Measurements from ENCODE around the gene SCRN1. TPM values are rescaled to one million over a fixed set of nuclear protein-coding genes. Genes with fewer than 3 reads are reported as not detected.
"Not testable (repeated sequence)": the region's sequence is repeated elsewhere in the genome, so short reads cannot be mapped to it uniquely, and the experiment has no call there.

SCRN1 gene
- total RNA-seq, 1 donor from 2014 or later, result 3.1 TPM

DNA sequence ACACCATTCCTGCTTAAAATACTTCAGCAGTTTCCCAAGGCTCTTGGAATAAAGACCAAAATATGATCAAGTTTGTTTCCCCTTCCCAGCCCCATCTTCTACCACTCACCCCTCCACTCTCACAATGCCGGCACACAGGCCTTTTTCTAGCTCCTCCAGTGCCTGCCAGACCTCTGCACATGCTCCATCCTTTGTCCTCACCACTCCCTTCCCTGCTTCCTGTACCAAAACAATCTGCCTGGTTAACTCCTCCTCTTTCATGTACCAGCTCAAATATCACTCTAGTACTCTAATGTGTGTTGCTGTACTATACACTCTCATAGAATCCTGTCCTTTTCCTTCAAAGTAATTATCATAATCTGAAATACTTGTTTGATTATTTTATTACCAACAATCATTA is 19.4 kb downstream of the SCRN1 start:
- DNase-seq (ENCODE audit: low spot score), result no peak
- no peak for ATAC-seq

DNA sequence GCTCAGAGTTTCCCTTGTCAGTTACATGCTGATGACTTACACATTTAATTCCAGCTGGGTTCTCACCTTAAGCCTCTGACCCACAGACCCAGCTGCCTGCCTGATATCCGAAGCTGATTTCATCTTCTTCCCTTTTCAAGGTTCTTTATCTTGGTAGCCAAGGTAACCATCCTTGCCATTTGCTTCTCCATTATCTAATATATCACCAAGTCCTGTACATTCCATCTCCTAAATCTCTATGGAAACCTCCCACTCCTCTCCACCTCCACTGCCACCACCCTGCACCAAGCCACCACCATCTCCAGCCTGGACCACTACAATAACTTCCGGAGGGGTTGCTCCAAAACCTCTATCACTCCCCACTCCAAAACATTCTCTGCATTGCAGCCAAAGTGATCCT is 19.9 kb downstream of the SCRN1 start:
- DNase-seq (ENCODE audit: low spot score), result no peak
- no peak for ATAC-seq

DNA sequence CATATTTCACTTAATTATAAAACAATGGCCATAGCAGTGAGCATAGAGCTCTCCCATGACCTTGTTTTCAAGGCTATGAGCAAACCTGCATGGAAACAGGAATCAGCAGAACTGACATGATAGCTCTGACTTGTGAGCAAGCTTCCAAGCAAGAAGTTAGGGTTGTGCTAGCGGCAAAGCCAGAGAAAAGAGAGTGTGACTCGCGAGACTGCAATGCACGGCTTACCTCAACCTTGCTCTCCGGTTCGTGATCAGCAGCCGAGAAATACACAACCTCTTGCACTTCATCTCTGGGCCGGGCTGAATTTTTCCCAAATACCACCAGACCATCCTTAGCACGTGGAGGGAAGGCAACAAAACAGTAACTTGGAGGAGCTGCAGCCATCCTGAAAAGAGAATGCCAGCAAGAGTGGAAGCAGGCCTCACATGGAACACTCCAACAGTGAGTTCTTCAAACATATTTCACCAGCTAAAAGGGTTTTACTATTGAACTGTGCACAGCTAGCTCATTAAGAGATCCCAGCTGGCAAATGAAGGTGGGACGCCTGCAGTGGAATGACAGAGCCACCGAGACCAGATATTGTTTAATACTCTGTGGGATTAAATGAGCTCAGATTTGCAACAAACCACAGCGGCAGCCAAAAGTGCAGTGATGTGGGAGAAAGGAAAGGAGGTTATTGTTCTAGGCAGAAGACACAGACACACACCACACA is 20.8 kb downstream of the SCRN1 start:
- DNase-seq (ENCODE audit: low spot score), result no peak
- ATAC-seq, result no peak

DNA sequence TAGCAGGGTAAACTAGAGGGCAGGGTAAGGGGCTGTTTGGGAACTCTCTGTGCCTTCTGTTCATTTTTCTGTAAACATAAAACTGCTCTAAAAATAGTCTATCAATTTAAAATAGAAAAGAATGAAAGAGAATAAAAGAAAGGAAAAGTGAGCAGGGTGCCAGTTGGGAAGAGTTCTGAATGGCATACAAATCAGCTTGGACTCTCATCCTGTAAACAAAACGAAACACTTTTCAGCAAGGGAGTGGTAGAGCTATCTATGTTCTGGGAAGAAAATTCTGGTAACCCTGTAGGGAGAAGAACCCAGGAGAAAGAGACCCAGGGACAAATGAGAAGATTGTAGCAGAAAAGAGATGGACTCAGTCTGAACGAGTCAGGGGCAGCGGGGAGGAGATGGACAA is 24.6 kb downstream of the SCRN1 start:
- DNase-seq (ENCODE audit: low spot score) (no peak), ATAC-seq (no peak)

DNA sequence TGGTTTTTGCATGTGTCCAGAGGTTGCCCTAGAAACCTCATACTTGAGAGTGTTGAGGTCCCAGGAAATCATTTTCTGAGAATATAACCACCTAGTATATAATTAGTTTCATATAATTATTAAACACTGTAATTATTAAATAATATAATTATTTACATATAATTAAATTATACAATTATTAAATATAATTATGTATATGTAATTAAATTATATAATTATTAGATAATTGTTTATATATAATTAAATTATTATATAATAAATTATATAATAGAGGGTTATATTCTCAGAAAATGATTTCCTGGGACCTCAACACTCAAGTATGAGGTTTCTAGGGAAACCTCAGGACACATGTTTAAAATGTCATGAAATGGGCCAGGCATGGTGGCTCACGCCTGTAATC is 27.6 kb downstream of the SCRN1 start:
- no peak for DNase-seq (ENCODE audit: low spot score)
- ATAC-seq, result no peak

DNA sequence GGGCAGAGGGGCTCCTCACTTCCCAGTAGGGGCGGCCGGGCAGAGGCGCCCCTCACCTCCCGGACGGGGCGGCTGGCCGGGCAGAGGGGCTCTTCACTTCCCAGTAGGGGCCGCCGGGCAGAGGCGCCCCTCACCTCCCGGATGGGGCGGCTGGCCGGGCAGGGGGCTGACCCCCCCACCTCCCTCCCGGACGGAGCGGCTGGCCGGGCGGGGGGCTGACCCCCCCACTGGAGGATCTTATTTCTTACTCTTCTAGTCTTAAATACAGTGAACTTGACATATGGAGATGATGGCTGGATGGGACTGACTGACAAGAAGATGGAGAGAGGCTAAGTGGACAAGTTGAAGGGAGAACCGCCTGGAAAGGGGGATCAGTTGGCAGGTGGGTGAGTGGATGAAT is 28.0 kb downstream of the SCRN1 start:
- not testable (repeated sequence) for DNase-seq (ENCODE audit: low spot score); ATAC-seq

DNA sequence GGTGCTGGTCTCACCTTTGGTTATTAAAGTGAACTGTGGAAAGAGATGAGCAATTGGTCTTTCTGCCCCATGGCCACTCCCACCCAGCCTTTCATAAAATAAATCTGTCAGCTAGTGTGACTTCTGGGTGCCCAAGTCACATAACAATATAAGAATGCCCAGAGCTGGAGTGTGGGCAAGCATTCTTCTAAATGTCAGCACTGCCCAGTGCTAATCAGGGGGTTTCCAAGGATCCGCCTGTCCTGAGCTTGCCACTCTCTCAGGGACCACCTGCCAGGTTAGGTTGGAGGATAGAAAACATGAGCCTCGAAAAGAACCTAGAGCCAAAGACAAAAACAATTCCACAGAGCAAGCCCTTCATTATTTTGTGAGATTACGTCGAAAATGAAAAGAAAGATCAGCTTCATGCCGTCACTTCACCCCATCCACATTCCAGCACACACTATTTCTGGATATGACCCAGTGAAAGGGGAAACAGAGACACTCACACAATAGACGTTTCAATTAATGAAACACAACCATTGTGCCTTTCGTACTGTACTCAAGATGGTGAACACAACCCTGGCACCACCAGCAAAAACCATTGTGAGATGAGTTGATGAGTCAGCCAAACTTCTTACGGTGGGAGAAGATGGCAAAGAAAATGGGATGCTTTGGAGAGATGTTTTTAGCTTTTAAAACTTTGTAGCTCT is 30.8 kb downstream of the SCRN1 start:
- DNase-seq (ENCODE audit: low spot score) (no peak), ATAC-seq (no peak)

DNA sequence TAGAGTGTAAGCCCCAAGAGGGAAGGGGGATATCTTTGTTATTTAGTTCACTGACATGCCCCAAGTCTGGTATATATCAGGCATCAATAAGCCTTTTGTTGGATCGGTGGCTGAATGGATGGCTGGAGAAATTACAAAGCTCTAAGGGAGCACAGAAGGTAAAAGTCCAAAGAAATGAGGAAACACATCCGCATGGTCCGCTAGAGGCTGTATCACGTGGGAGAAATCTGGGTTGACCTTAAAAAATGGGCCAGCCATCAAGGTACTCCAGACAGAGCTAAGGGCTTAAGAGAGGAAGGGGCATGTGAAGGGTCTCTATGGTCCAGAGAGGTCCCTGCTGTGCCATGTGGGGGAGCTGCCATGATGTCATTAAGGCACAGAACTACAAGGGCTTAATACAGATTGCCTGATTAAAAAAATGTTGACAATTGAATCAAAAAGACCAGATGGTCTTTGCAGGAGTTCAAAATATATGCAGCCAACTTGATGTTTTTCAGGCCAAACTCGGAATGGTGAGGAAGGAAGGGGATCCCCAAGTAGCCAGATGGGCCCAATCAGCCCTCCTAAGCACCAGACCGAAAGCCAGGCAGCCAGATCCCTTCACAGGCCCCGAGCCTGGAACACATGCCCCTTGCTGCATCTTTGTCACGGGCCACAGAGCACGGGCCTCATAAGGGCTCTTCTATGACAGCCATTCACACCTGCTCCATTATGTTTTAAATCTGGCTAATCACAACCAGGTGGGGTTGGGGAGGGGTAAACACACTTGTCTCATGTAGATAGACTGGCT is 31.9 kb downstream of the SCRN1 start:
- ATAC-seq, result no peak
- DNase-seq (ENCODE audit: low spot score), result no peak

DNA sequence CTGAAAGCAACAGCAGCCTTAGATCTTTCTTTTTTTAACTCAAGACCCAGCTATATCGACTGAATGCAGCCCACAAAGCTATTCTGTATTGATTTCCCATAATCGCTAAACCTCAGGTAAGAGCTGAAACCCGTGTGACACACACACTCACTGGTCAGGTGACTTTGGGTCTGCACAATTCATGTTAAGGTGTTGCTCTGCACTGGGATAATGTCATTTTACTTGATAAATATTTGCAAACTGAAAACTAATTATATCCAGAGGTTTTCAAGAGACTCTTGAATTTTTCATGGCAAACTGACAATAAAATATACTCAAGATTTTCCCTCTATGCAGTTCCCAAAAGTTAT is 33.1 kb downstream of the SCRN1 start:
- no peak for DNase-seq (ENCODE audit: low spot score)
- ATAC-seq, result no peak

DNA sequence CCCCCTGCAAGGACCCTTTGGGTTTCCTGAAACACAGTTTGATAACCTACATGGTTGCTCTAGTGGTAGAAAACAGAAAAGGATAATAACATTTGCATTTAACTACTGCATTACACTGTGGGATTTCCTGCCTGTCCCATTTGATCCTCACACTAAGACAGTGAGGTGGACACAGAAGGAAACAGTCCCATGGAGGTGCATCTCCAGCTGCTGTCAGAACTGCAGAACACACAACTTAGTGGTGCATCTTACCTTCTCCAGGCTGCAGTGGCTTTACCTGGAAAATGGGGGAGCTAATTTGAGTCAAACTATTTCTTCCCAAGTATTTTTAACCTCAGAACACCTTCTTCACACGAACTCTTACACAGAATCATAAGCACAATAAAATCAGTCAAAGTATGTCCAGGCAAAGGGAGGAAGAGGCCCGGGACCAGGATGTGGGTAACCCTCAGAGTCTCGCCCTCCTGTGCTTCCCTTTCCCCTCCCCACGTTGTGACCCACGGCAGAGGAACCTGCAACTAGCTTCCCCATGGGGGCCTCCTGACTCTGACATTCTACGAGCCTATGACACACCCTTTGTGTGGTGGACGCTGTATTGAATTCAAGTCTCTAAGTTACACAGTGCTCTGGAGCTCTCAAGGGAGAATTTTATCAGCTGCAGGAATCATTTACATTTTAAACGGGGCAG is 33.7 kb downstream of the SCRN1 start:
- ATAC-seq (no peak), DNase-seq (ENCODE audit: low spot score) (no peak)

DNA sequence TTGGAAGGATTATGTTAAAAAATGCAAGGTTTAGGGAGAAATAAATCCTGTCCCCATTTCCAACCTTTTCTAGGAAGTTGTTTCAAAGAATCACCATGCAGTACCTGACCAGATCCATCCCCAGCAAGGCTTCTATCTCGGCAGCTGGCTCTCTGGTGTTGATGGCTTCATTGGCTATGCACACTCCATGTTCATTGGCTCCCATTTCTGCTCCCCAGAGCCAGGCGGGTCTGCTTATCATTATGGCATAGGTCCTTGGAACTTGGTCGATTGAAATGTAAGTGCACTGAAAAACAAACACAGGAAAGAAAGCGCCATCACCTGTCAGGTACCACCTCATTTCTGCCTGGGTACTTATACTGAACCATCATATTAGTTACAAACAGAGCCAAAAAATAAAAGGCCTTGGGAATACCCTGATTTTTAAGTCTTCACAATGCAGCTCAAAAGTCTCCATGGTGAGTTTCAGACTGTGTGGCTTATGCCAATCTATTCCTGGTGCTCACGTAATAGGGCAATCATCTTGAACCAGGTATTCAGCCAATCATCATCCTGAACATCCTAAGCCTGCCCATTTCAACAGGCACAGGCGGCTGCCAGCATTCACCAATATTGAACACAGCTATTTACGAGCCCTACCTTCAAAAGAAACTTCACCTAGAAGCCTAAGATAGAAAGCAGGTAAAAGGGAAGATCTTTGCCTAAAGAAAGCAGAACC is 34.4 kb downstream of the SCRN1 start:
- no peak for DNase-seq (ENCODE audit: low spot score)
- no peak for ATAC-seq

DNA sequence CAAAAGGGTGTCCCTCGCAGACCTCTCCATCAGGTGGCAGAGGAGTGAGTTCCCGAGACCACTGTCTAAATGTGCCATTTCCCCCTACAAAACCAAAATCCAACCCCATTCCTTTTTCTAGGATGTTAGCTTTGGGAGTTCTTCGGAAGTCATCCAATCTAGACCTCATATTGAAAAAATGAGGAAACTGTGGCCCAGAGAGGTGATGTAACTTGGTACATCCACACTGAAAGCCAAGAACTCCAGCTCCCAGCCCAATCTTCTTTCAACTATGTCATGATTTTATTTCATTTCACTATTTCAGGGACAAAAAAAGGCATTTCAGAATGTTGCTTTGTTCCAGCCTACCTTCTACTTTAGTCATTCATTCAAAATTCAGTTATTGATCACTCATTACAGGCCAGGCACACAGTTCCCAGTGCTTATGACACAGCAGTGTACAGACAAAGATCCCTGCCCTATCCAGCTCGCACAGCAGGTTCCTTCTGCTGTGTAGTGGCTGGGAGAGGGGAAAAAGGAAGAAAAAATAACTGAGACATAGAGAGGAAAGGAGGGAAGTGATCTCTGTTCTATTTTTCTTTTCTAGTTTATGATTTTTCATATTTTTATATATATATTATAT is 35.8 kb downstream of the SCRN1 start:
- no peak for DNase-seq (ENCODE audit: low spot score)
- ATAC-seq, result no peak

DNA sequence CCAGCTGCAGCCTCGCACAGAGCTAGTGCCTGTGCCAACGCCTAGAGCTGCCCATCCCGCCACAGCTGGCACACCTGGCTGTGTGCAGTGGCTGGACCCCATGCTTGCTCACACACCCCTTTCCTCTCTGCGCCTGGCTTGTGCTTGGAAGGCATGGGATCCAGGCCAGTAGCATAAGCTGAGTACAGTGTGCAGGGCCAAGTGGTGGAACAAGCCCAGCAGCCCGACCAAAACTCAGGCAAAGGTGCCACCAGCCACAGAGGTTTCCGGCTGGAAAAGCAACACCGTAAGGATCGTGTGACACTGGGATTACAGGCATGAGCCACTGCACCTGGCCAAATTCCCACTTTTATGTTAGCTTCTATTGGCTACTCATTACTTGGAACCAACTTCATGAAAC is 38.4 kb downstream of the SCRN1 start:
- DNase-seq (ENCODE audit: low spot score) (no peak), ATAC-seq (no peak)

DNA sequence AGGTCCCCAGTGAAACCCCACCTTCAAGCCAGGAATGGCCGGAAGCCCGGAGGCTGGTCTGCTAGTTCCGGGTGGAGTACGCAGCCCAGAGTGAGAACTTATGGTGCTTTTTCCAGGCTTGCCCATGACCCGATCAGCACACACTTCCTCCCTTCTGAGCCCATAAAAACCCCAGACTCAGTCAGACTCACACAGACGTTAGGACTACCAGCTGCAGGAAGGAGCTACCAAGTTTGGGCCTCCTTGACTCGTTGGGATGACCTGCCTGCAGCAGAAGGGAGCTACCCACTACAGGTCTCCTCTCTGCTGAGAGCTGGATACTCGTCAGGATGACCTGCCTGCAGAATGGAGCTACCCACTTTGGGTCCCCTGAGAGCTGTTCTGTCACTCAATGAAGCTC is 39.1 kb downstream of the SCRN1 start:
- ATAC-seq, result no peak

DNA sequence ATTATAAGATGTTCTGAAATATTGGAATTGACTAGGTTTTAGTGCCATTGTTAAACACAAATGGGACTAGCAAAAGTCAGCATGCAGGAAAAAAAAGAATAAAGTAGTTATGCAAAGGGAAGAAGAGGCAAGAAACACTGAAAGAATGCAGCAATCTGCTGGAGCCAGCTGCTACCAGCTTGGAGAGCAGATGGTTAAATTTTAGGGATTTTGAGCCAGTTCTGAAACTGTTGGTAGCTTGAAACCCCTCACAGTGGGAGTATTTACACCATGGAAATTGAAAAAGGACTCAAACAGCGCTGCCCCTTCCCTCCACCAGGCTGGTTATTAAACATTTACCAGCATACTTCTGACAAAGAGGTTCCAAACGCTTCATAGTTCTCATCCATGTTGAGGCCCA is 41.0 kb downstream of the SCRN1 start:
- DNase-seq (ENCODE audit: low spot score) (no peak), ATAC-seq (no peak)

More for the DNA sequence above, 39.1 kb downstream of the SCRN1 start:
- DNase-seq (ENCODE audit: low spot score), result no peak

DNA sequence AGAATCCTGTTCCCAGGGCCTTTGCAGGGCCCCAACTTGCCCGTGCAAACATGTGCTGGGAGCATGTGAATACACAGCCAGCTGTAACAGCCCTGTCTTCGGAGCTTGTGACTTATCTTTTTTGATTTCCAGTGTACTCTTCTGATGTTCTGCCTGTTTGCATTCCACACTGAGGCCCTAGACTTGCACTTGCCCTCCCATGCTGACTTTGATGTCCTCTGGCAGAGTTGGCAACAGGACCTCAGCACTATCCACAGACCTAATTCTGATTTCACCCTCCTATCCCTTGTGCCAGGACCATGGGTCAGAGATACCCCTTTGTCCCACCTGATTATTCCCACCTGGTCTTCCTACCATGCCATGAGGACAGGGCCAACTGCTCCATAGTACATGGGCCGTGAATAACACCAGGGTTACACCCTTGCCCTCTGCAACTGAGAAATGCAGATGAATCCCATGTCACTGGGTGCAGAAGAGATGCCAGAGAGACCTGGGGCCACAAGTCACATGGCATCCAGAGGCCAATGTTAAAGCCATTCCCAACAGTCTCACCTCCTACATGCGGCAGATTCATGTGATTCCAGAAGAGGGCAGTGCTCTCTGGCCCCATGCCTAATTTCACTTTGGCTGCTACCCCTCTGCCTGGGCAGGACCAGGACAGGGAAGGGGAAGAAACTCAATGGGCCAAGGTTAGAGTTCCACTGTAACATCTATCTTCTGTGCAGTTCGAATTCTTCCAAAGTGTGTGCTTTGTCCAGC is 43.0 kb downstream of the SCRN1 start:
- peak; percentile 94 for ATAC-seq
- DNase-seq (ENCODE audit: low spot score), result peak; percentile 55

DNA sequence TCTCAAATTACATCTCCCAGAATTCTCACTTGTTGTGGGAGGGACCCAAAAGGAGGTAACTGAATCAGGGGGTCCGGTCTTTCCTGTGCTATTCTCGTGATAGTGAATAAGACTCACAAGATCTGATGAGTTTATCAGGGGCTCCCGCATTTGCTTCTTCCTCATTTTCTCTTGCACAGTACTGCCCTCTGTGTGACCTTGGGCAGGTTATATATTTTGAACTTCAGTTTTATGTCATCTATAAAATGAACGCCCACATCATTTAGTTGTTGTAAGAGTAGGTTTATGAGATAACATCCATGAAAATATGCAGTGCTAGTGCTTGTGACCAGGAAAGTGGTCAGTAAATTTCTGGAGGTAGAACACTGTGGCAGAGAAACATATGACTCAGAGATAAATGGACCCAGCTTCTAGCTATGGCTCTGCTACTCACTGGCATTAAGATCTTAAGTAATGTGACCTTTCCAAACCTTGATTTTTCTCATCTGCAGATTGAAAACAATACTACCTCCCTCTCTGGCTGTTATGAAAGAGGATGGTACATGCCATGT is 44.3 kb downstream of the SCRN1 start:
- ATAC-seq, result no peak
- DNase-seq (ENCODE audit: low spot score), result no peak

DNA sequence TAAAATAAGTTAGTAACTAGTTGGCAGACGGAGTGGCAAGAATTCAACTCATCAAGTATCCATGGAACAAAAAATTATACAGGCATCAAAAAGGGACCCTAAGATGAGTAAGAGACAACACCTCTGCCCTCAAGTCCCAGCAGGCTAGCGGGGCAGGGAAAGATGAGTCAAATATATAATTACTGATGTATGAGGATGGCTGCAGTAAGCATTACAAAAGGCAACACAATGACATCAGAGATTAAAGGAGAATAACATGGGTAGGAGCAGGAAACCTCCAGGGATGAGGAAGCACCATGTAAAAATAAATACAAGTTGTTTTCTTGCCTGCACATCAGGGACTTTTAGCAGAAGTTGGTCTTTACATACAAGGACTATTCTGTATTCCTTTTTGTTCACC is 49.4 kb downstream of the SCRN1 start:
- no peak for DNase-seq (ENCODE audit: low spot score)
- no peak for ATAC-seq

DNA sequence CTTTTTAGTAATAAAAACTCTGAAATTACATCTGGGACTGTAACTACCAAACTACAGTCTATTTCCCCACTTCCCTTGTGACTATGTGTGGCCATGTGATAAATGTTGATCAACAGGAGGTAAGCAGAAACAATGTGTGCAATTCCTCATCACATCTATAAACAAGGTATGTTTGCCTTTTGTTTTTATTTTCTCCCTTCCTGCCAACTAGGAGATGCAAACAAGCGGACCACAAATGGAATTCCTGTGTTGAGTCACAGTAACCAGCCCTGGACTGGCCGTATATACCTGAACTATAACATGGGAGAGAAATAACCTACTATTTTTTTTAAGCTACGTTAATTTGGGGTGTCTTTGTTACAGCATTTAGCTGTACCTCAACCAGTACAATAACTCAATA is 52.5 kb downstream of the SCRN1 start:
- no peak for DNase-seq (ENCODE audit: low spot score)
- ATAC-seq, result no peak
